Epidermal melanocyte (primary cell): Measurements from ENCODE around the gene TMEM106C.

ENCODE experiments used
- DNase-seq: peaks from one replicate; pipeline ENCODE4 v3.0.0; 2011; ENCODE audit warnings: low spot score; ENCODE audit not compliant: insufficient read length

The TMEM106C gene

DNA sequence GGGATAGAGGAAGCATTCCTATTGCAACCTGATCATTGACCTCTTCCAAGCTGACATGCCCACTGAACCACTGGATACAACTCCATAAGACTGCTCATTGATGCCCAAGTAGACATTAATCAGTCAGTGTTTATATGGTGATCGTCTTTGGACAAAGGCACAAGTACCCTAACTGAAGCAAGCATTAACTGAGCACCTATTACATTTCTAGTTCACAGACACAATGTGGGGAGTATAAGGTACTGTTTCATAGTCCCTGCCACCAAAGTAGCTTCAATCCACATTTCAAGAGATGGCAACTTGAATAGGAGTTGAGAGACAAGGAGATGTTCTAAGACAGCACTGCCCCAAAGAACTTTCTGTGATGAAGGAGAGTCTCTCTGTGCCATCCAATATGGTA, 51.7 kb downstream of the TMEM106C start:
- DNase-seq: no peak

DNA sequence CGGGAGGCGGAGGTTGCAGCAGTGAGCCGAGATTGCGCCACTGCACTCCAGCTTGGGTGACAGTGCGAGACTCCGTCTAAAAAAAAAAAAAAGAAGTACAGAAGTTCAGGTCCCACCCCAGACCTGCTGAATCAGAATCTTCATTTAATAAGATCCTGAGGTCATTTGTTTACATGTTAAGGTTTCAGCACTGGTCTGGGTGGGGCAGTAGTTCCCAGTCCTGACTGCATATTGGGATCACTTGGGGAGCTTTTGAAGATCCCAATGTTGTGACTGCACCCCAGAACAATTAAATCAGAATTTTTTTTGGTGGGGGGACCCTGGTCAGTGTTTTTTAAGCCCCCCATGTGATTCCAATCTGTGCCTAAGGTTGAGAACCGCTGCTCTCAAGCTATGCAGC, 52.6 kb downstream of the TMEM106C start:
- DNase-seq: no peak

DNA sequence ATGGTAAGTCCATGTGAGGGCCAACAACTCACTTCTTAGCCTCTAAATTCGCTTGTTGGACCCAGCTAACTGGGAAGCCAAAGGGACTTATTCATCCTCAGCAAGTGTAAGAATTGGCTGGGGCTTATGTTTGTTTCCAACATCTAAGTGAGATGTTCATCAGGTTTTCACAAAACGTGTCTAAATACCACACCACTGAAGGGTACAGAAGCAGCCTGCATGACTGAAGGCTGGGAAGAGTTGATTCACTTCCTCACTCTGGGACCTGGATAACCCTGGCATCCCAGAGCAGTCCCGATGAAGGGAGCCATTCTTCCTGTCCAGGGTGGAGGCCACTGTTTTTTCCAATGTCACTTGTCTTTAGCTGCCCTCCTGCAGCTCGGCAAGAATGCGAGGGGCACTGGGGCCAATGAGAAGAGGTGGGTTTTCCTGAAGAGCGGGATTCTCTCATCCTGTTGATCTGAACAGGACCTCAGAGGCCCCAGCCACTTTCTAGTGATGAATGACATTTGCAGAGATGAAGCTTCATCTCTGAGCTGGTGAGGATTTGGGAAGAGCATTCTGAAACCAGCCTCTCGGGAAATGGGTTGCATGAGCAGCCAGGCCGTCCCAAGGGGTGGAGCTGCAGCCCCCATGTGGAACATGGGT, 53.1 kb downstream of the TMEM106C start:
- DNase-seq: no peak

- DNase-seq: no peak
Observed at GRCh38 chr12:48017496-48017895, 54.1 kb downstream of the TMEM106C start.

DNA sequence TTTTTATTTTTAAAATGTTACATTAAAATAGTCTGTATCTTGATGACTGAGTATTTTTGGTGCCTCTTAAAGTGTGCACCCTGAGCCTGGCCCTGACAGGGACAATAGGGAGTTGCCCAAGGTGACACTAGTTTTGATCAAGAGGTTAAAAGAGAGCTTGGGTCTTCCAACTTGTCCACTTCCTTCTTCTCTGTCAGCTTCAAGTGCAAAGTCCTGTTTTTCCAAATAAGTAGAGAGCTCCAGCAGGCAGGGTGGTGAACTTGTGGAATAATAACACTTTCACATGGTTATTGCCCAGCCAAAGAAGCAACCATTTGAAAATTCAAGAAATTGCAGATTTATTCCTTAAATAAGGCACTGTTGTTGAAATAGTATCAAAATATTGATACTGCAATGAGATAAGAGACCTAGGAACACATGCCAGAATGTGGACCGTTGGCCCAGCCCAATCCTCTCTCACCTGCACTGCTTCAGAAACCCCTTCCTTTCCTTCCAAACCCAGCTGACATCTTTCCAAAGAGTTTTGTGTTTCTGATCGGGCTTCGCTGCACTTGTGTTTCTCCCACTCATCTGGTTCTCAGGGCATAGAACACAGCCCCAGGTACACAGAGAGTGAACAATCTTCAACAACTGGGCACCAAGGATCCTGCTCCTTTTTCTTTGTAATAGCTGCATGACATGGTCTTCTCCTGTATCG, 54.7 kb downstream of the TMEM106C start:
- no peak for DNase-seq
